Stromal cell of bone marrow (primary cell): Measurements from ENCODE around the gene FAM240B.

Experiments used
- DNase-seq: peaks from one replicate; pipeline ENCODE4 v3.0.0-alpha.2; 2012; ENCODE audit warnings: low read depth

FAM240B gene

DNA sequence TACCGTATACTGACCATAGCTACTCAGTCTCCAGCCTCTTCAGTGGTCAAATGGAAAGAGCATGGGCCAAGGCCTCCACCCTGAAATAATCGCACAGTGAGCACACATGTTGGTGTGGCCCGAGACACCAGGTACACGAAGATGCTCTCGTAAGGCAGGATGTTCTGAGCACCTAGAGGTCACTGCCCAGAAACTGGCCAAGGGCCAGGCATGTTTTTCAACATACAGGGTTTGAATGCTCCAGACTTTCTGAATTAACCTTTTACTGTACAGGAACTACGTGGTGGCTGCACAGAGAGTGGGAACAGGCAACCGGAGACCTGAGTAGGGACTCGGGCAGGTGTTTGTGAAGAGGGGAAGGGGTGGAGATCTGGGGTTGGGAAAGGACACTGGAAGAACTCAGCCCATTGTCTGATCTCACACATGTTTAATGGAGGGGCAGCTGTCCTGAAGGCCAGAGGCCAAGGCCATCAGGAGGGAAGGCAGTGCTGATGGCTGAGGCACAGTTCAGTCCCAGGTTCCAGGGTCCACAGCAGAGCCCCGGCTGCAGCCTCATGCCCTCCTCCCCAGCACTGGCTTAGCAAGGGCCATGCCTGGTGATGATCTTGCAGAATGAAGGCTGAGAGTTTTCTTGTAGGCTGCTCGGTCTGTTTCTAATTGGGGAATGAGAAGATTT is 51.0 kb downstream of the FAM240B start:
- DNase-seq, result no peak

DNA sequence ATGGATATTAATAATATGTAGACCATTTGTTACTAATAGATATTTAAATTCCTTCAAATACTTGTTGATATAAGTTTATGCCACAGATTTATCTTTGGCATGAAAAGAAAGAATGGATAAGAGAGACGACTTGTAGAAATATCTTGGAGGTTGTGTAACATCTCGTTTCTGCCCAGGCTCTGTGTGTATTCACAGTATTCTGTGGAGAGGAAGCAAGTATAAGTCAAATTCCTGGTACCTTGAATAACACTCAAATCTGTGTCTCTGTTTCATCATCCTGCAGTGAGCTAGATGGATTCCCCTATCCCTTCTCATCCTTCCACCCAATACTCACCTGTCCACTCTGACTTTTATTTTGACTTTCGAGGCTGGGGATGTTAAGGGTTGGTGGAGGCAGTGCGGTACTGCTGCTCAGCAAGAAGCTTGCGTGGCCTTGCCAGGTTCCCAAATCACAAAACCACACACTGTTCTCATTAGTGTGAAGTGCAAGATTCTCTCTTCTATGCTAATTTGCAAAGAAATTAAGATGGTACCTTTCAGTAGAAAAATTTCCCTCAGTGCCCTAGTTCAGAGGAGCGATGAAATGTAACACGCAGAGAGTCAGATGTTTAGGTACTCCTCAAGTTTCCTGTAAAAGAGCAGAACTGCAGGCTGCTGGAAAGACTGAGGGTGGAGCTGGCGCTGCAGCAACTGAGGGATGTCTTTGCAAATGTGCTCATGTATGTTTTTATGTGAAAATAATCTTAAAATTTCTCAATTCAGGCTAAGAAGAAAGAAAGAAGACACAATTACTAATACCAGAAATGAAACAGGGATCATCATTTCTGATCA is 57.0 kb downstream of the FAM240B start:
- DNase-seq, result no peak

DNA sequence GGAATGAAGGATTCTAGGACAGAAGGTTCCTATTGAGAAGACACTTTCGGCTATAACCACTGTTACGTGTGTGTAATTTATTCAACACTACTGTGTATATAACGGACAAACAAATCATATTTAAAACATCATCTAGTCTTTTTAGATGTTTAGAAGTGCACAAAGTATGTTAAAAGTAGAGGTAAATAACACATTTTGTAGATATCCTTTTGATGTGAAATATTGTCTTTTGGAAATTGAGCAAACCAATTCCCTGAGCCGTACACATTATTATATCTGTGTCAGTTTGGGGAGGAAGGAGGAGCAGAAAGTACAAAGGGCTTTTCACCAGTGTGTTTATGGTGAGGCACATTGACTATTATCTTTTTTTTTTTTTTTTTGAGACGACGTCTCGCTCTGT is 60.4 kb downstream of the FAM240B start:
- DNase-seq, result no peak

DNA sequence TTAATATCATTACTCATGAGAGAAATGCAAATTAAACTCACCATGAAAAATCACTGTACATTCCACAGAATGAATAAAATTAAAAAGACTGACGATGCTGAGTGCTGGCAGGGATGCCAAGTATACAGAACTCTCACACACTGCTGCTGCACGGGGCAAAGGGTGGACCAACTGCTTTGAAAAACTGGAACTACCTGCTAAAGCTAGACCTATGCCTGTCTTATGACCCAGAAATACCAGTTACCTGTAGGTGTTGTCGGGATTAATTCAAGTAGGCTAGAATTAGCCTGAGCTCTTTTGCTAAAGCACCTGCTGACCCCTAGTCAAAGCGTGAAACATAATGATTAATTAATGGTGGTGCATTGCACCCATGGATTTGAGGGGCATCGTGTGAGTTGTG is 63.0 kb downstream of the FAM240B start:
- no peak for DNase-seq

DNA sequence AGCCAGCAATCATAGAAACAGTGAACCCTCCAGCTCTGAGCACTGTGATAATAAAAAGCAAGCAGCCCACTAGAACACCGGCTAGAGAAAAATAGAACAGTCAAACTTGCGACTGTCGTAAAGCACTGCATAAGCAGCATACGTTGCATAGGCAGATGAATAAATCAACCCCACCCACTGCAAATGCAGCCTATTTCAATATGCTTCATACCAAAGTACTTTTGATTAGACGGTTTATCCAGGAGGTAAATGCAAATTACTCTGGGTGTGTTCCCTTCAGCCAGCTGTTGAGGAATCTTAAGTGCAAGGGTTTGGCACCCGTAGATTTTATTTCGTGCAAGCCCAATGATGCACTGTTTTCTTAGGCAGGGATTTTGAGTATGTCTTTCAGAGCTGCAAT is 67.4 kb downstream of the FAM240B start:
- DNase-seq, result no peak

DNA sequence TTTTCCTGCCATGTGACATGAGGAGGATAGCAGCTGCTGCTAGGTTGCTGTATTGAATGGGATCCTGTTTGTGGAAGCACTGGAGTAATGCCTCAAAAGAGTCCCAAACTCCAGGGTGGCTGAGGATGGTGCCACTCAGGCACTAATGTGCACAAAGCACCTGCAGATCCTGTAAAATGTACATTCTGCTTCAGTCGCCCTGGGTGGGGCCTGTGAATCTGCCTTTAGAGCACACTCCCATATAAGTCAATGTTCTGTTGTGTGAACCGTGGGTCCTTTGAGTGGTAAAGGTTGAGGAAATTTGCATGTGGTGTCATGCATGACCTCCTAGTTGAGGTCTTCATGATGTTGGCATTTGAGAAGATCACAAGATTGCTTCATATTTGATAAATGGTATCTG is 67.9 kb downstream of the FAM240B start:
- DNase-seq, result no peak

DNA sequence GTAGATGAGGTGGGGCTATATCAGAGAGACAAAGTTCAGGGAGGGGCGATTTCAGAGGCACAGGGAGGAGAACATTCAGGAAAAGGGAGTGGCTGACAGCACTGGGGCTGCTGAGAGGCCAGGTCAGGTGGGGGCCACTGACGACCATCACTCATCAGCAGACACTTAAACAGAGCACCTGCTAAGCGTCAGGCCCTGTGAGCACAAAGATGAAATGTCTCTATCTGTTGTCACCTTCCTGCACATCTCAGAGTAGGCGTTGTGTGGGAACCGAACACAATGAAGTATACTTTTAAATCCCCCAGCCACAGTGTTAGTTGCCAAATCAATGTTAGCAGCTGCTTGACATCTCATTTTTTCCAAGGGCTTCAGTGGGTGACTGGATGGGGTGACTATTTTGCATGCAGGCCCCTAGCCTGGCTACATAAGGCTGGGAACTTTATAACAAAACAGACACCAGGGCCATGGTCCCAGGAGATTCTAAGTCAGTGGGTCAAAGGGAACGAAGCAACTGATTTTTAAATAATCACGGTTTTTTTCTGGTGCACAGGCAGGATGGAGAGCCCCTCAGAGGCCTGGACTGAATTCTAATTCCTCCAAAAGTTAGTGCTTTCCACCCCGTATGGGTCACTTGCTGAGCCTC is 68.4 kb downstream of the FAM240B start:
- DNase-seq, result no peak

DNA sequence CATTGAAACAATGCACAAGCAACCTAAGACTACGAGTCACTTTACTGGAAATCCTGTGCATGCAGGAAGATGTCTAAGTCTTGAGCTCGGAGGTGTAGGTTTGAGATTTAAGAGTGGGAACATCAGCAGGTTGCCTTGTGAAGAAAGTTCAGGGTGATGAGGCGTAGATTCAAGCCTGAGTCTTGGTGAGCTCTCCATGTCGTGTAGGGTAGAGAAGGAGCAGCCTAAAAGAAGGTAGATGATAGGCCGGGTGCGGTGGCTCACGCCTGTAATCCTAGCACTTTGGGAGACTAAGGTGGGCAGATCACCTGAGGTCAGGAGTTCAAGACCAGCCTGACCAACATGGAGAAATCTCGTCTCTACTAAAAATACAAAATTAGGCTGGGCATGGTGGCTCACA is 69.4 kb downstream of the FAM240B start:
- DNase-seq, result no peak

DNA sequence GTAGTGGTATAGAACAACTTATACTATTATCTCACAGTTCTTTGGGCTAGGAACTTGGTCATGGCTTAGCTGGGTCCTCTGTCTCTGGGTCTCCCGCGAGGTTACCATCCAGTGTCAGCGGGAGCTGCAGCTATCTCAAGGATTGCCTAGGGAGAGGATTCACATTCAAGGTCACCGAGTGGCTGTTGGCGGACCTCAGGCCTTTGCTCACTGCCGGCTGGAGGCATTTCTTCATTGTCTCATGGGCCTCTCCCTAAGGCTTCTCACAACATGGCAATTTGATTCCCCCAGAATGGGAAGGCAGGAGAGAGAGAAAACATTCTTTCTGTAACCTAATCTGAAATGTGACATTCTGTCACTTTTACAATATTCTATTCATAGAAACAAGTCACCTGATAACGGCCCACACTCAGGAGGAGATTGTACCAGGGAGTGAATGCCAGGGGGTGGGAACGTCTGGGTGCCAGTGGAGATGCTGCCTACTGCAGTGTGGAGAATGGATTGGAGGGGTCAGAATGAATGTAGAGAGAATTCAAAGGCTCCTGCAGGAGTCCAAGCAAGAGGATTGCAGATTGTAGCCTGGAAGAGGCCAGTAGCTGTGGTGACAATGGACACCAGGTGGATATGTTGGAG is 70.1 kb downstream of the FAM240B start:
- no peak for DNase-seq

DNA sequence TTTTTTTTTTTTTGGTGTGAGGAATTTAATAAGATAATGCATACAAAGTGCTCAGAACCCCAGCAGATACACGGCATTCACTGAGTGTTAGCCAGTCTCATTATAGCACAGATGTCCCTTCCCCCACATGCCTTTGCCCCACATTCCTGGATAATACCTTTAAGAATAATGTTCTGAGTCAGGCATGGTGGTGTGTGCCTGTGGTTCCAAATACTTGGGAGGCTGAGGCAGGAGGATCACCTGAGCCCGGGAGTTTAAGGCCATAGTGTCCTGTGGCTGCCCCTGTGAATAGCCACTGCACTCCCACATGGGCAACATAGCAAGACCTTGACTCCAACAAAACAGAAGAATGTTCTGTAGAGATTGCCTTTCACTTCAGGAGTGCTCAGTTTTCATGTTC is 75.3 kb downstream of the FAM240B start:
- no peak for DNase-seq
